AG04450 (cell line): Measurements from ENCODE around the gene MCM5. TPM values are rescaled to one million over a fixed set of nuclear protein-coding genes. Genes with fewer than 3 reads are reported as not detected.
"Not testable (repeated sequence)": the region's sequence is repeated elsewhere in the genome, so short reads cannot be mapped to it uniquely, and the experiment has no call there.

ENCODE experiments used
- CTCF ChIA-PET: fragments of 300-600, 350-600 bp; formaldehyde crosslinking; extraction: SDS; loops from one replicate; lab custom pipeline; 2022; ENCODE audit warnings: antibody characterized with exemption, inconsistent platforms; lab: Charles Lee
- POLR2A ChIA-PET: fragments of 350-600 bp; formaldehyde crosslinking; extraction: SDS; loops from one replicate; lab custom pipeline; 2021; ENCODE audit warnings: antibody characterized with exemption, inconsistent platforms; lab: Yijun Ruan, JAX
- DNase-seq: peaks from one replicate; pipeline ENCODE4 v3.0.0-alpha.2; 2011; ENCODE audit warnings: low read depth, low spot score
- H3K27ac ChIP-seq: one replicate; pipeline ENCODE4 v1.5.1; 2012; ENCODE audit warnings: low read depth, low read length, control low read depth
- H3K27me3 ChIP-seq: one replicate; pipeline ENCODE4 v1.6.0; 2012; ENCODE audit warnings: low read length; ENCODE audit not compliant: control insufficient read depth, insufficient read depth
- H3K4me3 ChIP-seq: 2 replicates; pipeline ENCODE4 v1.5.1; 2011; ENCODE audit warnings: mild to moderate bottlenecking, low read depth, low read length, control low read depth
- H3K9me3 ChIP-seq: 2 replicates; pipeline ENCODE4 v1.5.1; 2012; ENCODE audit warnings: low read length; ENCODE audit not compliant: control insufficient read depth, insufficient read depth
- CTCF ChIP-seq: IDR thresholded peaks from 2 replicates; pipeline ENCODE4 v1.5.1; 2011; ENCODE audit warnings: low read depth, low read length, control low read depth, inconsistent platforms
- polyA plus RNA-seq: library from polyadenylated mRNA; depleted of rRNA; stranded (reverse); fragments of >200 nt; gene quantifications from 2 replicates; pipeline ENCODE4 v1.2.3, GENCODE V29; 2011

Gene MCM5
- polyA plus RNA-seq, 1 experiment, result 12.0 TPM

- Histone ChIP-seq H3K27ac (no peak overlapping the region), H3K4me3 (no peak overlapping the region), H3K27me3 (no peaks in the 10 kb centered on the region), H3K9me3 (peaks cover 20% of the 10 kb centered on the region)
- CTCF ChIA-PET, result interaction anchor here (1.8 kb wide), 1 partner anchor 147 kb away, joined by 12 read pairs; no protein-coding TSS in a partner anchor
- no peak for DNase-seq
- TF ChIP-seq CTCF, result no peak
- POLR2A ChIA-PET, result no interaction called here
These were observed 36.5 kb downstream of the MCM5 start for GRCh38 chr22:35436421-35436820.

GRCh38 chr22:35437049-35437448 is 37.1 kb downstream of the MCM5 start:
- TF ChIP-seq CTCF, result no peak
- ChIA-PET CTCF (interaction anchor here (1.8 kb wide), 1 partner anchor 146 kb away, joined by 12 read pairs; no protein-coding TSS in a partner anchor), POLR2A (no interaction called here)
- no peak for DNase-seq
- H3K27me3 ChIP-seq, result no peaks in the 10 kb centered on the region
- H3K27ac ChIP-seq, result no peak overlapping the region
- no peak overlapping the region for H3K4me3 ChIP-seq
- peaks cover 20% of the 10 kb centered on the region for H3K9me3 ChIP-seq

- H3K9me3 ChIP-seq, POLR2A ChIA-PET, DNase-seq, H3K27ac ChIP-seq, H3K4me3 ChIP-seq, H3K27me3 ChIP-seq, CTCF ChIA-PET: not testable (repeated sequence)
These were observed 38.9 kb downstream of the MCM5 start for GRCh38 chr22:35438673-35439364.

GRCh38 chr22:35439365-35439717 is 39.4 kb downstream of the MCM5 start:
- no peak overlapping the region for H3K4me3 ChIP-seq
- no peak for TF ChIP-seq CTCF
- DNase-seq, result no peak
- no peak overlapping the region for H3K27ac ChIP-seq
- CTCF ChIA-PET, result no interaction called here
- POLR2A ChIA-PET, result no interaction called here
- peaks cover under 1% of the 10 kb centered on the region; the same call in 1 of the 2 replicates for H3K9me3 ChIP-seq
- no peaks in the 10 kb centered on the region for H3K27me3 ChIP-seq

- Histone ChIP-seq H3K27ac (no peak overlapping the region), H3K4me3 (no peak overlapping the region), H3K27me3 (no peaks in the 10 kb centered on the region), H3K9me3 (no peaks in the 10 kb centered on the region)
- DNase-seq, result no peak
- POLR2A ChIA-PET, result no interaction called here
- TF ChIP-seq CTCF, result no peak
- CTCF ChIA-PET, result no interaction called here
These were observed 40.2 kb downstream of the MCM5 start for GRCh38 chr22:35440129-35440528.
